K562 (cell line): ENCODE measurements around the gene ANK3. TPM values are rescaled to one million over a fixed set of nuclear protein-coding genes. Genes with fewer than 3 reads are reported as not detected.

Experiments
- ATAC-seq: fragments of 200-7000 bp; cut with Tn5 transposase; 3 replicates; pipeline ENCODE4 v1.9.1; 2020; ENCODE audit warnings: moderate library complexity
- BruUV-seq: library from RNA; stranded (reverse); fragments of 400-500 nt; replicated peaks from 2 replicates; lab custom pipeline; 2021; lab: Mats Ljungman, UMichigan
- CTCF ChIA-PET: fragments of 300-600 bp; formaldehyde crosslinking; extraction: SDS; loops from one replicate; lab custom pipeline; 2021; ENCODE audit warnings: low intra/inter-chr PET ratio; lab: Yijun Ruan, JAX
- POLR2A ChIA-PET: fragments of 300-600, 350-650 bp; sonication (Branson Sonifier 250); formaldehyde crosslinking; extraction: SDS; loops from one replicate; lab custom pipeline; 2021; ENCODE audit warnings: antibody characterized with exemption, inconsistent platforms; lab: Yijun Ruan, JAX
- DNase-seq, 4 experiments: peaks; one replicate each; pipeline versions ENCODE4 v3.0.0 to v3.0.0-alpha.2; 2011 to 2018; ENCODE audit warnings: low spot score in 3 of 4, mixed read lengths in 3 of 4; ENCODE audit errors: extremely low read depth in 1 of 4
- FAIRE-seq: peaks from 2 replicates; lab custom pipeline; 2011; peaks lifted over from hg19 to GRCh38; lab: Jason Lieb, UNC
- H2AFZ ChIP-seq: 2 replicates; pipeline ENCODE4 v1.6.0; 2011; ENCODE audit warnings: low read depth, low read length, control low read depth, inconsistent platforms
- H3K27ac ChIP-seq: fragments of 200-600 bp; 3 replicates; pipeline ENCODE4 v1.8.0; 2011; ENCODE audit warnings: low read depth, mild to moderate bottlenecking, control low read depth, inconsistent platforms, low read length, moderate library complexity, mixed read lengths; ENCODE audit errors: extremely low read depth
- H3K27me3 ChIP-seq, 2 experiments: fragments of 300-600 bp in 1 of 2; 2 replicates in 1 of 2; 3 replicates in 1 of 2; pipeline versions ENCODE4 v1.6.0 to v1.8.0; 2011; ENCODE audit warnings: inconsistent platforms in 2 of 2, low read length in 2 of 2, mild to moderate bottlenecking in 1 of 2, mixed read lengths in 1 of 2, moderate library complexity in 1 of 2; ENCODE audit not compliant: control insufficient read depth in 2 of 2, insufficient read depth in 2 of 2
- H3K36me3 ChIP-seq: fragments of 300-600 bp; 3 replicates; pipeline ENCODE4 v1.8.0; 2011; ENCODE audit warnings: mild to moderate bottlenecking, low read length, inconsistent platforms; ENCODE audit not compliant: control insufficient read depth, insufficient read depth
- H3K4me1 ChIP-seq, 2 experiments: fragments of 200-600 bp in 1 of 2; replicated peaks in 1 of 2; 2 replicates in 1 of 2; 3 replicates in 1 of 2; pipeline versions ENCODE4 v1.5.1 to v1.8.0; 2011; ENCODE audit warnings: inconsistent platforms in 2 of 2, low read length in 2 of 2, mild to moderate bottlenecking in 1 of 2, mixed read lengths in 1 of 2, moderate library complexity in 1 of 2; ENCODE audit not compliant: control insufficient read depth in 2 of 2, insufficient read depth in 2 of 2
- H3K4me2 ChIP-seq: 2 replicates; pipeline ENCODE4 v1.6.1; 2011; ENCODE audit warnings: low read length, control low read depth, inconsistent platforms, mixed read lengths; ENCODE audit not compliant: insufficient read depth
- H3K4me3 ChIP-seq: fragments of 200-600 bp; sonication (generic), shearing (Covaris generic); 2 replicates; pipeline ENCODE4 v1.5.1; 2016; ENCODE audit warnings: control low read depth, inconsistent platforms
- H3K79me2 ChIP-seq: fragments of 200-600 bp; 3 replicates; pipeline ENCODE4 v1.8.0; 2011; ENCODE audit warnings: low read length, inconsistent platforms; ENCODE audit not compliant: control insufficient read depth, insufficient read depth
- H3K9ac ChIP-seq, 2 experiments: 2 replicates each; pipeline versions ENCODE4 v1.6.0 to v1.6.1; 2011; ENCODE audit warnings: low read depth in 2 of 2, low read length in 2 of 2, control low read depth in 1 of 2, inconsistent platforms in 1 of 2, mild to moderate bottlenecking in 1 of 2, mixed read lengths in 1 of 2; ENCODE audit not compliant: insufficient read depth in 1 of 2
- H3K9me1 ChIP-seq: one replicate; pipeline ENCODE4 v1.6.0; 2011; ENCODE audit warnings: inconsistent platforms, mild to moderate bottlenecking, low read length, moderate library complexity; ENCODE audit not compliant: control insufficient read depth, insufficient read depth
- H3K9me3 ChIP-seq: replicated peaks from 2 replicates; pipeline ENCODE4 v1.5.1; 2011; ENCODE audit warnings: low read depth, low read length, inconsistent platforms; ENCODE audit not compliant: control insufficient read depth, insufficient read depth
- H4K20me1 ChIP-seq: replicated peaks from 2 replicates; pipeline ENCODE4 v1.6.1; 2011; ENCODE audit warnings: low read length, inconsistent platforms, mixed read lengths; ENCODE audit not compliant: control insufficient read depth, insufficient read depth
- ARID2 ChIP-seq: fragments of 450-650 bp; IDR thresholded peaks from 2 replicates; pipeline ENCODE4 v1.6.1; 2017; ENCODE audit warnings: antibody characterized with exemption, mild to moderate bottlenecking
- ERF ChIP-seq: fragments of 450-650 bp; formaldehyde crosslinking; IDR thresholded peaks from 2 replicates; pipeline ENCODE4 v1.4.0; 2020; ENCODE audit warnings: mild to moderate bottlenecking, mixed read lengths
- KLF6 ChIP-seq: fragments of 250-450 bp; sonication (Bioruptor Pico); IDR thresholded peaks from 2 replicates; pipeline ENCODE4 v1.4.0; 2020; ENCODE audit warnings: mild to moderate bottlenecking, moderate library complexity, borderline replicate concordance
- PHB2 ChIP-seq: fragments of 450-650 bp; IDR thresholded peaks from 2 replicates; pipeline ENCODE4 v1.6.1; 2017; ENCODE audit warnings: low read depth
- SAP30 ChIP-seq: fragments of 200-600 bp; sonication (generic); IDR thresholded peaks from 2 replicates; pipeline ENCODE4 v1.6.1; 2012; ENCODE audit warnings: borderline replicate concordance, low read depth, mild to moderate bottlenecking, moderate library complexity, low read length, control low read depth, inconsistent platforms; ENCODE audit not compliant: insufficient read depth, poor library complexity, severe bottlenecking
- TBL1XR1 ChIP-seq, 2 experiments: IDR thresholded peaks; 2 replicates each; pipeline ENCODE4 v1.6.1; 2012; ENCODE audit warnings: improper control_type of control experiment in 2 of 2, low read length in 2 of 2, mild to moderate bottlenecking in 1 of 2
- TRIM24 ChIP-seq, 2 experiments: fragments of 450-650 bp; IDR thresholded peaks; 2 replicates each; pipeline ENCODE4 v1.6.1; 2016
- ZC3H8 ChIP-seq: fragments of 450-650 bp; IDR thresholded peaks from 2 replicates; pipeline ENCODE4 v1.6.1; 2017
- ZNF124 ChIP-seq: sonication (generic); formaldehyde crosslinking; IDR thresholded peaks from 2 replicates; pipeline ENCODE4 v1.8.1; 2022; ENCODE audit warnings: missing genetic modification reagents
- WGBS: fragments of 100-300 bp; shearing (Covaris generic); methylation state at CpG from one replicate; pipeline ENCODE4 v1.1.6; 2016; ENCODE audit warnings: low coverage, mixed read lengths; ENCODE audit not compliant: insufficient coverage; ENCODE audit errors: missing lambda C conversion rate; 5-methylcytosine and 5-hydroxymethylcytosine counted together
- in situ Hi-C: fragments of 300-500 bp; cut with MboI; formaldehyde crosslinking; loops from 4 replicates; pipeline ENCODE4 v1.15.0; 2018; ENCODE audit warnings: inconsistent platforms, mixed read lengths
- intact Hi-C: fragments of 100-400 bp; cut with micrococcal nuclease; formaldehyde crosslinking; loops from 2 replicates; pipeline ENCODE4 v1.14.2; 2022
- polyA plus RNA-seq, 8 experiments: library from polyadenylated mRNA; depleted of rRNA in 4 of 8; stranded (reverse) in 5 of 8; unstranded in 3 of 8; fragments of >200 nt; fragmentation: Nextera tagmentation in 2 of 8; fragmentation: Illumina TruSeq in 1 of 8; extraction: Ambion mirVana in 2 of 8; extraction: Trizol in 1 of 8; gene quantifications; 2 replicates each; pipeline versions ENCODE4 v1.2.1 to v1.2.3, GENCODE V29; 2011 to 2014; ENCODE audit warnings: inconsistent platforms in 1 of 8, missing spikeins in 1 of 8
- total RNA-seq, 7 experiments: library from RNA; depleted of rRNA in 6 of 7; stranded (reverse); fragments of >200 nt in 6 of 7; fragmentation: Illumina TruSeq in 2 of 7; extraction: Trizol in 2 of 7; gene quantifications; 2 replicates each; pipeline versions ENCODE4 v1.2.1 to v1.2.3, GENCODE V29; 2011 to 2021; ENCODE audit warnings: low replicate concordance in 1 of 7
- TF ChIP-seq, protein P1 (sequence below): fragments of 250-450 bp; sonication (Bioruptor Pico); IDR thresholded peaks from 2 replicates; pipeline ENCODE4 v1.8.0; 2021; ENCODE audit warnings: moderate library complexity, mild to moderate bottlenecking, inconsistent platforms

The ANK3 gene
- total and polyA plus RNA-seq, 9 of the 15 experiments (the other 6 are each of a cell fraction or from before 2014, with no cell fraction given) = 10.0 to 32.3 (median 17.9) TPM

- no peak for FAIRE-seq
- Histone ChIP-seq H3K9ac (no peak overlapping the region), H3K4me1 (no peaks in the 10 kb centered on the region), H3K9me1 (no peaks in the 10 kb centered on the region), H3K27ac (no peak overlapping the region), H3K79me2 (no peaks in the 10 kb centered on the region), H4K20me1 (no peaks in the 10 kb centered on the region), H3K27me3 (no peaks in the 10 kb centered on the region), H2AFZ (no peak overlapping the region), H3K36me3 (no peaks in the 10 kb centered on the region; the same call in 2 of the 3 replicates), H3K4me3 (no peak overlapping the region), H3K9me3 (no peaks in the 10 kb centered on the region), H3K4me2 (no peak overlapping the region)
- ATAC-seq = no peak
- 55% methylated on average over 5 of the region's 5 CpGs for WGBS
- in situ Hi-C loops = no loop called here
- no TSS peak for BruUV-seq
- POLR2A ChIA-PET = interaction anchor here (0.6 to 0.8 kb wide), 2 partner anchors 9 to 548 kb away, joined by 3 read pairs; no protein-coding TSS in a partner anchor
- TF ChIP-seq ERF = no peak
- TF ChIP-seq PHB2 = no peak
- TF ChIP-seq TBL1XR1 (IDR thresholded peaks at IDR 0.05; ENCODE audit: low read length in 2 of 2) = no peak
- no peak for TF ChIP-seq ZNF124 (CRISPR knock-in tag)
- no peak for TF ChIP-seq ZC3H8
- TF ChIP-seq SAP30 = no peak
- TF ChIP-seq KLF6 (CRISPR knock-in tag) = no peak
- TF ChIP-seq TRIM24 (IDR thresholded peaks at IDR 0.05) = no peak
- TF ChIP-seq, protein P1, sequence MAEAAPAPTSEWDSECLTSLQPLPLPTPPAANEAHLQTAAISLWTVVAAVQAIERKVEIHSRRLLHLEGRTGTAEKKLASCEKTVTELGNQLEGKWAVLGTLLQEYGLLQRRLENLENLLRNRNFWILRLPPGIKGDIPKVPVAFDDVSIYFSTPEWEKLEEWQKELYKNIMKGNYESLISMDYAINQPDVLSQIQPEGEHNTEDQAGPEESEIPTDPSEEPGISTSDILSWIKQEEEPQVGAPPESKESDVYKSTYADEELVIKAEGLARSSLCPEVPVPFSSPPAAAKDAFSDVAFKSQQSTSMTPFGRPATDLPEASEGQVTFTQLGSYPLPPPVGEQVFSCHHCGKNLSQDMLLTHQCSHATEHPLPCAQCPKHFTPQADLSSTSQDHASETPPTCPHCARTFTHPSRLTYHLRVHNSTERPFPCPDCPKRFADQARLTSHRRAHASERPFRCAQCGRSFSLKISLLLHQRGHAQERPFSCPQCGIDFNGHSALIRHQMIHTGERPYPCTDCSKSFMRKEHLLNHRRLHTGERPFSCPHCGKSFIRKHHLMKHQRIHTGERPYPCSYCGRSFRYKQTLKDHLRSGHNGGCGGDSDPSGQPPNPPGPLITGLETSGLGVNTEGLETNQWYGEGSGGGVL (CRISPR knock-in tag) = no peak
- TF ChIP-seq ARID2 = no peak
- intact Hi-C loops = no loop called here
- CTCF ChIA-PET = no interaction called here
- no peak for DNase-seq
These were observed 306.8 kb downstream of the ANK3 start for GRCh38 chr10:60082744-60083344.
